ENCODE results near the gene UBE3D.

The UBE3D gene

GRCh38 chr6:82910820-82911219 lies 154.8 kb downstream of the UBE3D start:
- TF ChIP-seq ZFX (IDR thresholded peaks at IDR 0.05): no peak
- H3K27ac ChIP-seq: no peak overlapping the region

- TF ChIP-seq CTCF (conservative IDR thresholded peaks at IDR 0.05) (no peak), ZFX (IDR thresholded peaks at IDR 0.05) (no peak)
- H3K27ac ChIP-seq: no peak overlapping the region
Measured at GRCh38 chr6:82910395-82910794, 155.2 kb downstream of the UBE3D start.

- no peak overlapping the region for H3K27ac ChIP-seq
- TF ChIP-seq ZFX (IDR thresholded peaks at IDR 0.05) (no peak), CTCF (conservative IDR thresholded peaks at IDR 0.05) (no peak)
Measured at GRCh38 chr6:82909551-82909950, 156.1 kb downstream of the UBE3D start.

- TF ChIP-seq ZFX (IDR thresholded peaks at IDR 0.05): no peak
- no peak for TF ChIP-seq CTCF (conservative IDR thresholded peaks at IDR 0.05)
- no peak overlapping the region for H3K27ac ChIP-seq
Measured at GRCh38 chr6:82908661-82909060, 157.0 kb downstream of the UBE3D start.

GRCh38 chr6:82906951-82907350 lies 158.7 kb downstream of the UBE3D start:
- no peak overlapping the region for H3K27ac ChIP-seq
- TF ChIP-seq CTCF (conservative IDR thresholded peaks at IDR 0.05) (no peak), ZFX (IDR thresholded peaks at IDR 0.05) (no peak)

- no peak overlapping the region for H3K27ac ChIP-seq
- no peak for TF ChIP-seq ZFX (IDR thresholded peaks at IDR 0.05)
Measured at GRCh38 chr6:82906489-82906888, 159.2 kb downstream of the UBE3D start.

GRCh38 chr6:82904860-82905259 lies 160.8 kb downstream of the UBE3D start:
- H3K27ac ChIP-seq: no peak overlapping the region
- no peak for TF ChIP-seq ZFX (IDR thresholded peaks at IDR 0.05)
- TF ChIP-seq CTCF (conservative IDR thresholded peaks at IDR 0.05): no peak

- no peak for TF ChIP-seq CTCF (conservative IDR thresholded peaks at IDR 0.05)
- TF ChIP-seq ZFX (IDR thresholded peaks at IDR 0.05): no peak
- no peak overlapping the region for H3K27ac ChIP-seq
Measured at GRCh38 chr6:82904257-82904656, 161.4 kb downstream of the UBE3D start.

GRCh38 chr6:82902290-82902689 lies 163.4 kb downstream of the UBE3D start:
- TF ChIP-seq ZFX (IDR thresholded peaks at IDR 0.05) (no peak), CTCF (conservative IDR thresholded peaks at IDR 0.05) (no peak)
- no peak overlapping the region for H3K27ac ChIP-seq
